ENCODE results near the gene CDH2. TPM values are rescaled to one million over a fixed set of nuclear protein-coding genes. Genes with fewer than 3 reads are reported as not detected.
A peak's percentile ranks its signal among the peaks of the same experiment; 100 is the strongest.

The CDH2 gene
- total RNA-seq, 1 donor from 2014 or later = 87.2 TPM

DNA sequence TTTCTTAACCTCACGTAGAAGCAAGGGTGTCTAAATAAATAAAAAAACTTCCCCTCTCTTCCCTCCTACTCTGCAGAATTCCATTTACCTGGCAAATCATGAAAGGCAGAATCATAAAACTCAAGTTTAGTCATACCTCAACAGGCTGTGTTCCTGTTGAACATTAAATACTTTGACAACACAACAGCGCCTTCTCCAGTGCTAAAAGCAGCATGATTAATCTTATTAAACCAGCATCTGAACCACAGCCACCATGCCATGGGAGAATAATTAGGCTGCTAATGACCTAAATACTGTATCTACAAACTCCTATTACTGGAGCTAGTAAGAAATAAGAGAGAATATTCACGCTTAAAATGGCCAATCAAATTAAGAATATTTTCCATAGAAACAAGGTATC is 68.1 kb downstream of the CDH2 start:
- peaks cover 4% of the 10 kb centered on the region for H3K36me3 Mint-ChIP-seq (ENCODE audit: unreplicated experiment)
- TF ChIP-seq CTCF (IDR thresholded peaks at IDR 0.05) = no peak
- no peaks in the 10 kb centered on the region for H3K9me3 Mint-ChIP-seq (ENCODE audit: unreplicated experiment)
- H3K27me3 Mint-ChIP-seq (ENCODE audit: unreplicated experiment) = no peaks in the 10 kb centered on the region
- H3K27ac Mint-ChIP-seq (ENCODE audit: unreplicated experiment) = peak overlapping the region; percentile 24
- no peak for DNase-seq (ENCODE audit: extremely low spot score, unreplicated experiment)
- no peak overlapping the region for H3K4me3 Mint-ChIP-seq (ENCODE audit: unreplicated experiment)
- peaks cover 64% of the 10 kb centered on the region for H3K4me1 Mint-ChIP-seq (ENCODE audit: unreplicated experiment)

- no peak overlapping the region for H3K27ac Mint-ChIP-seq (ENCODE audit: unreplicated experiment)
- no peak for TF ChIP-seq CTCF (IDR thresholded peaks at IDR 0.05)
- no peak for DNase-seq (ENCODE audit: extremely low spot score, unreplicated experiment)
- no peaks in the 10 kb centered on the region for H3K27me3 Mint-ChIP-seq (ENCODE audit: unreplicated experiment)
- peaks cover 58% of the 10 kb centered on the region for H3K4me1 Mint-ChIP-seq (ENCODE audit: unreplicated experiment)
- no peak overlapping the region for H3K4me3 Mint-ChIP-seq (ENCODE audit: unreplicated experiment)
- H3K36me3 Mint-ChIP-seq (ENCODE audit: unreplicated experiment) = peaks cover 4% of the 10 kb centered on the region
- no peaks in the 10 kb centered on the region for H3K9me3 Mint-ChIP-seq (ENCODE audit: unreplicated experiment)
Observed at GRCh38 chr18:28108254-28108653, 68.7 kb downstream of the CDH2 start.

DNA sequence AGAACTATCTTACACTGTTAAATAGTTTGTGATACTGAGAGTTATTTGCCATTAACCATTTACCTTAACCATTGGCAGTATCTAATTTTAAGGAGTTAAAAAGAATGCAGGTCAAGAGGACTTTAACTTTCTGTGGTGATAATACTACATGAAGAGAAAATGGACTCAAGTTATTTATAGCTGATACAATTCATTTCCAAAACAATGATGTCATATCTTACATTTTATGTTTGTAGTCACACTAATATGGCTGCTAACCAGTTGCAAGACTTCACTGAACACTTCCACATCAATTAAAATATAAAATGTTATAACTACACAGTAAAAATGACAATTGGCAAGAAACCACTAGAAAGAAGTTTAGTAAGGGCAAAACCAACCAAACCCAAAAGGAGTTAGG is 77.7 kb downstream of the CDH2 start:
- Mint-ChIP-seq H3K4me3 (ENCODE audit: unreplicated experiment) (no peak overlapping the region), H3K4me1 (ENCODE audit: unreplicated experiment) (peaks cover 10% of the 10 kb centered on the region), H3K9me3 (ENCODE audit: unreplicated experiment) (peaks cover 3% of the 10 kb centered on the region), H3K27me3 (ENCODE audit: unreplicated experiment) (no peaks in the 10 kb centered on the region), H3K36me3 (ENCODE audit: unreplicated experiment) (peaks cover 2% of the 10 kb centered on the region), H3K27ac (ENCODE audit: unreplicated experiment) (no peak overlapping the region)
- DNase-seq (ENCODE audit: extremely low spot score, unreplicated experiment) = no peak
- TF ChIP-seq CTCF (IDR thresholded peaks at IDR 0.05) = no peak

GRCh38 chr18:28095631-28096030 is 81.3 kb downstream of the CDH2 start:
- Mint-ChIP-seq H3K36me3 (ENCODE audit: unreplicated experiment) (peaks cover 2% of the 10 kb centered on the region), H3K4me1 (ENCODE audit: unreplicated experiment) (peaks cover 21% of the 10 kb centered on the region), H3K9me3 (ENCODE audit: unreplicated experiment) (peaks cover 3% of the 10 kb centered on the region), H3K27ac (ENCODE audit: unreplicated experiment) (no peak overlapping the region), H3K4me3 (ENCODE audit: unreplicated experiment) (no peak overlapping the region), H3K27me3 (ENCODE audit: unreplicated experiment) (no peaks in the 10 kb centered on the region)
- no peak for DNase-seq (ENCODE audit: extremely low spot score, unreplicated experiment)
- TF ChIP-seq CTCF (IDR thresholded peaks at IDR 0.05) = no peak

- Mint-ChIP-seq H3K27me3 (ENCODE audit: unreplicated experiment) (no peaks in the 10 kb centered on the region), H3K36me3 (ENCODE audit: unreplicated experiment) (no peaks in the 10 kb centered on the region), H3K27ac (ENCODE audit: unreplicated experiment) (no peak overlapping the region), H3K4me1 (ENCODE audit: unreplicated experiment) (peaks cover 25% of the 10 kb centered on the region), H3K4me3 (ENCODE audit: unreplicated experiment) (no peak overlapping the region), H3K9me3 (ENCODE audit: unreplicated experiment) (peaks cover 3% of the 10 kb centered on the region)
- no peak for TF ChIP-seq CTCF (IDR thresholded peaks at IDR 0.05)
- DNase-seq (ENCODE audit: extremely low spot score, unreplicated experiment) = no peak
Observed at GRCh38 chr18:28095041-28095440, 81.9 kb downstream of the CDH2 start.
